GM19351 (cell line): ENCODE data around the gene SDR39U1.

Experiments used
- ATAC-seq: cut with Tn5 transposase; IDR thresholded peaks from one replicate; pipeline ENCODE4 v1.9.1; 2021; ENCODE audit warnings: mild to moderate bottlenecking, moderate library complexity; ENCODE audit not compliant: unreplicated experiment

The SDR39U1 gene

GRCh38 chr14:24430143-24430681 is 12.4 kb downstream of the SDR39U1 start:
- peak; percentile 51 for ATAC-seq

- peak; percentile 79 for ATAC-seq
These were observed 13.0 kb downstream of the SDR39U1 start, which contains the start of the genes CBLN3 and KHNYN for GRCh38 chr14:24429395-24430142. CBLN3 (minus strand) TSS chr14:24429668; CDS start chr14:24429054, 614 bp downstream. KHNYN (plus strand) TSS chr14:24429954; CDS start chr14:24430731, 777 bp downstream.

DNA sequence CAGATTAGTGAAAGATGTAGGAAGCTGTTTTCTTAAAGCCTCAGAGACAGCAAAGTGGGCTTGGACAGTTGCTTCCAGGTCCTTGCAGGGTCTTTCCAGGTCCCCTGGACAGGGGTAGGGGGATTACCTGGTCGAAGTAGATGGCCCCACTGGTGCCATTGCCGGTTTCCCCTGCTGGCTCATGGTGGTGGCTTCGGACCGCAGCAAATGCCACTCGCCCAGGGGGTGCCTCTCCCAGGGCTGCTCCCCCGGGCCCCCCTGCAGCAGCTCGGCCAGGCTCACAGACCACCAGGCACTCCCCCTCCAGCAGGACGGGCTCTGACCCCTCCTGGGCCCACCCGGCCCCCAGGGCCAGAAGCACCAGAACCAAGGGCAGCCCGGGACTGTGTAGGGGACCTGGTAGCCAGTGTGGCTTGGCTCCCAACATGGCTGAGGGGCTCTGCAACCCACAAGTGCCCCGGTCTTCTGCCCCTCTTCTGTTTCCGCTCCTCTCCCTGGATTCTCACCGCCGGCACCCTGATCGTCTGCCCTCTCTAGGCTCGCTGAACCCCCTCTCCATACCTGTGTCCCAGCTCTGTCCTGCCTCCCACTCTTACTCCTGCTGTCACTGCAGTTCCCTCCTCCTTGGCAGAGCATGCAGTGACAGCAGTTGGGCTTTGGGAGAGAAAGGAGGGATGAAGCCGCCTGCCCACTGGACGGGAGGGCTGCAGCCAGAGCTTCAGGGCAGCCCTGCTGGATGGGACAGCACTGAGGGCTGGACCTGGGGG is 13.8 kb downstream of the SDR39U1 start:
- no peak for ATAC-seq

- no peak for ATAC-seq
These were observed 14.8 kb downstream of the SDR39U1 start for GRCh38 chr14:24427537-24428508.

- no peak for ATAC-seq
These were observed 15.6 kb downstream of the SDR39U1 start for GRCh38 chr14:24426912-24427536.

GRCh38 chr14:24426150-24426911 is 16.2 kb downstream of the SDR39U1 start:
- no peak for ATAC-seq

DNA sequence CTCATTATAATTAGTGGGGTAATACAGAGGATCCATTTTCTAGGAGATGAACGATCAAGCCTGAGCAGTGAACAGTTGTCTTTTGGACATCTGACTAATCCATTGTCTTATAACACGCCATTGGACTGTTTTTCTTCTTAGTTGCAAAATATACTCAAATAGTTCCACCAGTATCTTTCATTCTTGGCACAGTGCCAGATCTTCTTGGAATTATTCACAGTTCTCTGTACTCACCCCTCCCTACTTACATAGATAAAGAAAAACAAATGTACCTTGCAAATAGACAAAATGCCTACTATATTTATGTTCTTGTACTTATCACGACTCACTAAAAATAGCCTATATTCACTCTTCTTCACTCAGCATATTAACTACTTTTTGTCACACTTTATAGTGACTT is 16.9 kb downstream of the SDR39U1 start:
- no peak for ATAC-seq

GRCh38 chr14:24422694-24423601 is 19.6 kb downstream of the SDR39U1 start:
- ATAC-seq, result no peak

- no peak for ATAC-seq
These were observed 20.3 kb downstream of the SDR39U1 start for GRCh38 chr14:24422261-24422660.

DNA sequence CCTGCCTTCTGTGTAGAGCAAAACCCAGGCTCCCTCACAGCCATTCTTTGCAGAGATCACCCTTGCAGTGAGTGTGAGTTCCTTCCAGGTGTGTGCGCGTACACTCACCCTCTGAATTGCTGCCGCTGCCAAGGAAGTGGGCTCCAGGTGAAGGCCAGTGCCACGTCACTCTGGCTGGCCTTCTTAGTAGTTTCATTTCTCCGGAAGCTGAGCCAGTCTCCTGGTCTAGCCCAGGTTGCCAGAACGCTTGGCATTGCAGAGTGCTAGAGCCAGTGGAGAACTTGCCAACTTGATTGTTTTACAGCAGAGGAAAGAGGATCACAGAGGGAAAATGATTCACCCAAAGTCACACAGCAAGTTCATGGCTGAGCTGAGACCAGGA is 24.1 kb downstream of the SDR39U1 start:
- no peak for ATAC-seq

- ATAC-seq, result no peak
These were observed 24.6 kb downstream of the SDR39U1 start for GRCh38 chr14:24417832-24418491.

DNA sequence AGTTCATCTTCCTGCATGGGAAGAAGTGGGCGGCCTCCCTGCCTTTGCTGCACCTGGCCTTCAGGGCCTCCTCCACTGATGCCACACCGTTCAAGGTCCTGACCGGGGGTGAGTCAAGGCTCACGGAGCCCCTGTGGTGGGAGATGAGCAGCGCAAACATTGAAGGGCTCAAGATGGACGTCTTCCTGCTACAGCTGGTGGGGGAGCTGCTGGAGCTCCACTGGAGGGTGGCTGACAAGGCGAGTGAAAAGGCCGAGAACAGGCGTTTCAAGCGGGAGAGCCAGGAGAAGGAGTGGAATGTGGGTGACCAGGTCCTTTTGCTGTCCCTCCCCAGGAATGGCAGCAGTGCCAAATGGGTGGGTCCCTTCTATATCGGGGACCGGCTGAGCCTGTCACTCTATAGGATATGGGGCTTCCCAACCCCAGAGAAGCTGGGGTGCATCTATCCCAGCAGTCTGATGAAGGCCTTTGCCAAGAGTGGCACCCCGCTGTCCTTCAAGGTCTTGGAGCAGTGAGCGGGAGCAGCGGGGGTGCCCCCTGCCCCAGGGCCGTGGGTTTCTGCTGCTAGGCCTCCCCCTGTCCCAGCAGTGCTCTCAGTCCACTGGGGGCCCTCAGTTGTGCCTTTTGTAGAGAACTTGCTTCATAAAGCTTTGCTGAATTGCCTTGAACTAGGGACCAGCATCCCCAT is 25.5 kb downstream of the SDR39U1 start:
- ATAC-seq, result no peak

GRCh38 chr14:24416254-24416931 is 26.2 kb downstream of the SDR39U1 start:
- no peak for ATAC-seq

- ATAC-seq, result no peak
These were observed 26.9 kb downstream of the SDR39U1 start for GRCh38 chr14:24415421-24416253.

- ATAC-seq, result no peak
These were observed 27.7 kb downstream of the SDR39U1 start for GRCh38 chr14:24414732-24415420.
